Subcutaneous abdominal adipose tissue (tissue), 5 donors: ENCODE results near the gene DPM2.

ENCODE experiments used
- H3K27ac ChIP-seq: one replicate; pipeline ENCODE4 v1.7.0; 2013; ENCODE audit warnings: low read depth, mild to moderate bottlenecking, inconsistent platforms, low read length, moderate library complexity
- H3K27me3 ChIP-seq, 5 donors: one replicate each; pipeline ENCODE4 v1.7.0; 2013; ENCODE audit warnings: low read length in 5 of 5, inconsistent platforms in 1 of 5; ENCODE audit not compliant: control insufficient read depth in 5 of 5, insufficient read depth in 4 of 5
- H3K36me3 ChIP-seq, 5 donors: one replicate each; pipeline ENCODE4 v1.7.0; 2013; ENCODE audit warnings: low read length in 5 of 5; ENCODE audit not compliant: control insufficient read depth in 5 of 5, insufficient read depth in 5 of 5
- H3K4me1 ChIP-seq, 5 donors: one replicate each; pipeline ENCODE4 v1.7.0; 2013; ENCODE audit warnings: low read length in 5 of 5, mild to moderate bottlenecking in 3 of 5, moderate library complexity in 1 of 5; ENCODE audit not compliant: control insufficient read depth in 5 of 5, insufficient read depth in 5 of 5
- H3K4me3 ChIP-seq, 5 donors: one replicate each; pipeline ENCODE4 v1.7.0; 2013; ENCODE audit warnings: low read length in 5 of 5, low read depth in 1 of 5
- H3K9ac ChIP-seq, 5 donors: one replicate each; pipeline ENCODE4 v1.7.0; 2013; ENCODE audit warnings: low read length in 5 of 5, mild to moderate bottlenecking in 4 of 5, moderate library complexity in 3 of 5
- H3K9me3 ChIP-seq, 5 donors: one replicate each; pipeline ENCODE4 v1.7.0; 2013; ENCODE audit warnings: low read length in 5 of 5; ENCODE audit not compliant: control insufficient read depth in 5 of 5
- donor health status: healthy.
- donor health status: healthy.
- donor health status: healthy.
- donor health status: healthy.
- donor health status: healthy.

DPM2 gene

DNA sequence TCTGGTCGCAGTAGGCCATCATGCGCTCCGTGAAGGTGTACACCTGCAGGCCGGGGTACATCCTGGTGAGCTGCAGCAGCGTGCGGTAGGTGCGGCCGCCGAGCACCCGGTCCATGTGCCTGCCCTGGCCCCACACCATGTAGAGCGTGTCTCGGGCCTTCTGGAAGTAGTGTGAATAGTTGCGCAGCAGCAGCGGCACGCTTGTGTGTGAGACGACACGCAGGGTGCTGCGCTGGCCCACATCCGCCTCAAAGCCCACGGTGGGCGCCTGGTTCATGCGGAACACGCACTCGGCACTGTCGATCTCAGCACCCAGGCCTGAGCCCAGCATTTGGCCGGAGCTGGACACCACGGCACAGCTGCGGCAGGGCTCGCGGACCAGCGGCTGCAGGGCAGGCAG, 25.4 kb downstream of the DPM2 start:
- H3K9me3 ChIP-seq = no peaks in the 10 kb centered on the region
- peaks cover 5 to 26% (median 23%) of the 10 kb centered on the region in 5 donors for H3K4me1 ChIP-seq
- no peak overlapping the region for H3K4me3 ChIP-seq
- H3K27ac ChIP-seq = no peak overlapping the region
- H3K27me3 ChIP-seq = no peaks in the 10 kb centered on the region
- peaks cover 0 to 41% (median 28%) of the 10 kb centered on the region in 5 donors for H3K36me3 ChIP-seq
- H3K9ac ChIP-seq = no peak overlapping the region

DNA sequence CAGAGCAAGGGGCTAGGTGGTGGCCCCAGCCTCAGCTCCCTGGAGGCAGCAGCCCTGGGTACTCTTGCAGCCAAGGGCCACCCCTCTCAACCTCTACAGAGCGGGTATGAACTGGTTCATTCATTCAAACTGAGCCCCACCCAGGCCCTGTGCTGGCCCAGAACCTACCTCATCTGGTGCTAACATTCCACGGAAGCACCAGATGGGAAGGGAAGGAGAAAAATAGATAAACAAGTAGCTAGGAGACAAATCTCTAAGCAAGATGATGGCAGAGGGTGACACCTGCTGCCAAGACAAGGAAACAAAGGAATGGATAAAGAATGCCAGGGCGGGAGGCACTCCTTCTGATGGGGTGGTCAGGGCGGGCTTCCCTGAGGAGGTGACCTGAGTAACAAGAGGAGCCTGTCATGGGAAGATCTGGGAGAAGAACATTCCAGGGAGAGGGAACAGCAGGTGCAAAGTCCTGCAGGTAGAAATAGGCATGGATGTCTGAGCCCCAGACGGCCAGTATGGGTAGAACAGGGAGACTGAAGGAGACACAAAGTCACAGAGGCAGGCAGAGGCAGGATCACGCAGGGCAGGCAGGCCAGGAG, 26.9 kb downstream of the DPM2 start:
- no peak overlapping the region for H3K27ac ChIP-seq
- H3K36me3 ChIP-seq = peaks cover 0 to 41% (median 28%) of the 10 kb centered on the region in 5 donors
- no peaks in the 10 kb centered on the region for H3K27me3 ChIP-seq
- H3K9me3 ChIP-seq = no peaks in the 10 kb centered on the region
- H3K4me1 ChIP-seq = peaks cover 2 to 30% (median 25%) of the 10 kb centered on the region in 5 donors
- H3K4me3 ChIP-seq = no peak overlapping the region
- H3K9ac ChIP-seq = no peak overlapping the region

DNA sequence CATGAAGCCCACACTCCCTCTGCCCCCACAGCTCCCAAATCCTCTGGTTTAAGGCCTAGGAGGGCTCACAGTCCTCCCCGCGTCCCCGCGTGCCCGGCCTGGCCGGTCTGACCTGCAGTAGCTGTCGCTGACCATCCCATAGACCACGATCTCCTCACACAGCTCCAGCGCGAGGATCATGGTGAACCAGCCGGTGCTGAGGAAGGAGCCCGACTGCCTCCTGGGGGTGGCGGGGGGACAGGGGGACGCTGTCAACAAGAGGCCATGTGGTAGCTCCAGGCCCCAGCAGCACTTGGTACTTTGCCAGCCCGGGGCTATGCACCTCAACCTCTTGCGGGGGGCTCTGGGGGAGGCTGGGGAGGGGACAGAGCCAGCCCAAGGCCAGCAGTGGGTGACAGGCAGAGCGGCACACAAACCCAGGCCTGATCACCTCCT, 27.8 kb downstream of the DPM2 start:
- Histone ChIP-seq H3K9ac (no peak overlapping the region), H3K36me3 (peaks cover 0 to 41% (median 28%) of the 10 kb centered on the region in 5 donors), H3K27me3 (no peaks in the 10 kb centered on the region), H3K4me1 (peaks cover 0 to 29% (median 25%) of the 10 kb centered on the region in 5 donors), H3K4me3 (no peak overlapping the region), H3K27ac (no peak overlapping the region), H3K9me3 (no peaks in the 10 kb centered on the region)

GRCh38 chr9:127908660-127908926, 29.1 kb downstream of the DPM2 start:
- Histone ChIP-seq H3K27ac (no peak overlapping the region), H3K9me3 (no peaks in the 10 kb centered on the region), H3K4me3 (no peak overlapping the region), H3K27me3 (no peaks in the 10 kb centered on the region), H3K36me3 (peaks cover 0 to 41% (median 28%) of the 10 kb centered on the region in 5 donors), H3K9ac (no peak overlapping the region), H3K4me1 (peaks cover 5 to 37% (median 36%) of the 10 kb centered on the region in 5 donors)

- Histone ChIP-seq H3K4me3 (no peak overlapping the region), H3K27me3 (no peaks in the 10 kb centered on the region), H3K36me3 (peaks cover 0 to 41% (median 28%) of the 10 kb centered on the region in 5 donors), H3K4me1 (peaks cover 9 to 43% (median 42%) of the 10 kb centered on the region in 5 donors), H3K9ac (no peak overlapping the region), H3K27ac (no peak overlapping the region), H3K9me3 (no peaks in the 10 kb centered on the region)
Observed at GRCh38 chr9:127907867-127908659, 29.6 kb downstream of the DPM2 start.

GRCh38 chr9:127905788-127906191, 31.9 kb downstream of the DPM2 start:
- no peaks in the 10 kb centered on the region for H3K27me3 ChIP-seq
- H3K9me3 ChIP-seq = no peaks in the 10 kb centered on the region
- no peak overlapping the region for H3K4me3 ChIP-seq
- H3K36me3 ChIP-seq = peaks cover 0 to 21% (median 13%) of the 10 kb centered on the region in 5 donors
- peaks cover 9 to 43% (median 42%) of the 10 kb centered on the region in 5 donors for H3K4me1 ChIP-seq
- peak overlapping the region in 3 of 5 donors; percentile 43 to 70 (median 46) for H3K9ac ChIP-seq
- H3K27ac ChIP-seq = peak overlapping the region; percentile 67

DNA sequence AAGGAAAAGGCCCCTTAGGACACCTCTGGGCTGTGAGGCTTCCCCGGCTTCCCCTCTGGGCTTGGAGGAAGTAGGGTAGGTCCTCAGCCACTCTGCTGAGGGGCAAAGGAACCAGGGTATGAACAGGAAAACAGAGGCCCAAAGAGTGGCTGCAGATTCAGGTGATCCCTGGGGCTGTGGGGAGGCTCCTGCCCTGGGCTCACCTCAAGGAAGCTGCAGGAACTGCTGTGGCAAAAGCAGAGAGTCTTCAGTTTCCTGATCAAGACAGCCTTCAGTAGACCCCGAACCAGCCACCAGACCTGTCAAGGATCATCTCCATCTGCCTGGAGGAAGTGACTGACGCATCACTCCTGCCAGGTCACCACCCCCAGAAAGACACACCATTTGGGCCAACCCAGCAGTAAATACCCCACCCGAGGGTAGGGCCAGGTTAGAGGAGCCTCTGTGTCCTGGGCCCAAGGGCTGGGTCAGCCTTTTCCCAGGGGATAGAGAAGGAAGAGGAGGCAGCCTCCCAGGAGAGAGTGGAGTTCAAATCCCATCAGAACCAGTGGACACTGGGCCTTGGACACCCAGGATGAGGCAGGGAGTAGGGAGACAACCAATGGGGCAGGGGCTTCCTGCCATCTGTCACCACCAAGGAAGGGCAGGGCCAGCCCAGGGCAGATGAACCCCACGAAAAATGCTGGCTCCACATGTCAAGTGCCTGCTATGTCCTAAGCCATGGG, 32.5 kb downstream of the DPM2 start:
- Histone ChIP-seq H3K36me3 (peaks cover 0 to 14% (median 10%) of the 10 kb centered on the region in 5 donors), H3K9me3 (no peaks in the 10 kb centered on the region), H3K27ac (peak overlapping the region; percentile 67), H3K9ac (peak overlapping the region in 3 of 5 donors; percentile 33 to 70 (median 46)), H3K4me3 (peak overlapping the region in 3 of 5 donors; percentile 28 to 30 (median 29)), H3K4me1 (peaks cover 9 to 45% (median 43%) of the 10 kb centered on the region in 5 donors), H3K27me3 (no peaks in the 10 kb centered on the region)

- no peaks in the 10 kb centered on the region for H3K9me3 ChIP-seq
- no peaks in the 10 kb centered on the region for H3K27me3 ChIP-seq
- H3K27ac ChIP-seq = peak overlapping the region; percentile 67
- H3K36me3 ChIP-seq = peaks cover 0 to 10% (median 7%) of the 10 kb centered on the region in 5 donors
- peak overlapping the region in 3 of 5 donors; percentile 28 to 30 (median 29) for H3K4me3 ChIP-seq
- H3K4me1 ChIP-seq = peaks cover 12 to 51% (median 49%) of the 10 kb centered on the region in 5 donors
- H3K9ac ChIP-seq = peak overlapping the region in 3 of 5 donors; percentile 33 to 70 (median 46)
Observed at GRCh38 chr9:127904561-127905003, 33.1 kb downstream of the DPM2 start.

GRCh38 chr9:127903557-127904475, 33.8 kb downstream of the DPM2 start:
- Histone ChIP-seq H3K9me3 (no peaks in the 10 kb centered on the region), H3K9ac (peak overlapping the region in 3 of 5 donors; percentile 26 to 70 (median 64)), H3K27ac (peak overlapping the region; percentile 67), H3K4me3 (peak overlapping the region in 3 of 5 donors; percentile 6 to 30 (median 28)), H3K4me1 (peaks cover 12 to 55% (median 49%) of the 10 kb centered on the region in 5 donors), H3K27me3 (no peaks in the 10 kb centered on the region), H3K36me3 (peaks cover 0 to 10% (median 6%) of the 10 kb centered on the region in 5 donors)
